ENCODE data around the gene ANKRD27. TPM values are rescaled to one million over a fixed set of nuclear protein-coding genes. Genes with fewer than 3 reads are reported as not detected.

ANKRD27 gene
- total and polyA plus RNA-seq, 10 of the 15 experiments (the other 5 are each of a cell fraction or from before 2014, with no cell fraction given), result 2.8 to 49.9 (median 28.5) TPM

- Histone ChIP-seq H4K20me1 (ENCODE audit: control insufficient read depth, insufficient read depth) (no peaks in the 10 kb centered on the region), H3K27me3 (replicated peaks in 1 of 2; ENCODE audit: control insufficient read depth in 2 of 2, insufficient read depth in 2 of 2, low read length in 1 of 2) (no peaks in the 10 kb centered on the region), H3K4me3 (no peak overlapping the region), H2AFZ (ENCODE audit: control insufficient read depth, low read depth, low read length) (no peak overlapping the region), H3K36me3 (ENCODE audit: control insufficient read depth in 2 of 2, insufficient read depth in 2 of 2, low read length in 1 of 2) (peaks cover 7 to 15% of the 10 kb centered on the region in 2 experiments; a peak in 3 of 4 replicates), H3K9me3 (replicated peaks; ENCODE audit: control insufficient read depth, insufficient read depth, low read length) (no peaks in the 10 kb centered on the region), H3K4me1 (ENCODE audit: control insufficient read depth, insufficient read depth, low read length) (no peaks in the 10 kb centered on the region), H3K27ac (ENCODE audit: control insufficient read depth, insufficient read depth) (no peak overlapping the region), H3K4me2 (ENCODE audit: control insufficient read depth, insufficient read depth) (no peak overlapping the region), H3K79me2 (ENCODE audit: control insufficient read depth, insufficient read depth, low read length) (no peaks in the 10 kb centered on the region), H3K9ac (ENCODE audit: control insufficient read depth, insufficient read depth, low read length) (no peak overlapping the region)
- BruUV-seq (replicated peaks), result no TSS peak
- intact Hi-C loops (cut with micrococcal nuclease; ENCODE audit: unreplicated experiment), result no loop called here
- 97% methylated on average over 14 of the region's 14 CpGs for WGBS (ENCODE audit: insufficient coverage, insufficient replicate concordance, low lambda C conversion rate, missing lambda C conversion rate)
- ATAC-seq (no peak), FAIRE-seq (no peak), DNase-seq (ENCODE audit: low read depth, low spot score) (no peak)
- TF ChIP-seq ATF2 (IDR thresholded peaks at IDR 0.05; ENCODE audit: low read length), result no peak
- TF ChIP-seq HDAC6 (IDR thresholded peaks at IDR 0.05; ENCODE audit: unreplicated experiment), result no peak
- no peak for TF ChIP-seq SIN3A (IDR thresholded peaks at IDR 0.05; ENCODE audit: low read depth, low read length)
- no peak for TF ChIP-seq RCOR1 (conservative IDR thresholded peaks at IDR 0.05; ENCODE audit: low read depth, low read length)
- TF ChIP-seq DPF2 (IDR thresholded peaks at IDR 0.05), result no peak
- TF ChIP-seq ATF3 (IDR thresholded peaks at IDR 0.05; ENCODE audit: borderline replicate concordance, extremely low read depth, low read depth, low read length), result no peak
- TF ChIP-seq PML (IDR thresholded peaks at IDR 0.05; ENCODE audit: low read length), result no peak
- TF ChIP-seq USF2 (IDR thresholded peaks at IDR 0.05; ENCODE audit: borderline replicate concordance, low read depth, low read length), result no peak
- TF ChIP-seq CUX1 (IDR thresholded peaks at IDR 0.05; ENCODE audit: insufficient replicate concordance, low read depth, low read length), result no peak
- TF ChIP-seq NKRF (conservative IDR thresholded peaks at IDR 0.05), result no peak
- in situ Hi-C loops (cut with MboI), result no loop called here
- POLR2A ChIA-PET, result no interaction called here
- CTCF ChIA-PET, result no interaction called here
- SMC1A ChIA-PET (ENCODE audit: uncharacterized antibody, unreplicated experiment), result no interaction called here
- RAD21 ChIA-PET (ENCODE audit: unreplicated experiment), result no interaction called here
Observed at GRCh38 chr19:32603961-32604360, 71.0 kb downstream of the ANKRD27 start.

Measured in GM12878 (cell line).